OCI-LY3 (cell line): Measurements from ENCODE around the gene GBA2.

Experiments used
- CTCF ChIP-seq: fragments of 200-600, 300-600 bp; sonication (generic); IDR thresholded peaks from 2 replicates; pipeline ENCODE4 v1.5.1; 2014; ENCODE audit warnings: antibody characterized with exemption, low read length, low read depth
- EZH2phosphoT487 ChIP-seq: fragments of 200-600 bp; shearing (Covaris generic); IDR thresholded peaks from 2 replicates; pipeline ENCODE4 v1.6.1; 2018; ENCODE audit warnings: antibody characterized with exemption, mixed run types, low read depth

- TF ChIP-seq CTCF (no peak), EZH2phosphoT487 (no peak)
These were observed 51.5 kb downstream of the GBA2 start for GRCh38 chr9:35697486-35697885.
